Adrenal gland (tissue), 12 donors: ENCODE results near the gene BLMH. TPM values are rescaled to one million over a fixed set of nuclear protein-coding genes. Genes with fewer than 3 reads are reported as not detected.

Experiments
- DNase-seq, 7 donors: peaks; one replicate each; pipeline ENCODE4 v3.0.0-alpha.2; 2019 to 2020
- H3K27ac ChIP-seq, 5 donors: fragments of 200-600 bp; sonication (generic) in 4 of 5; 1 replicate in 3 of 5; 2 replicates in 2 of 5; pipeline versions ENCODE4 v1.5.1 to v1.8.0; 2016 to 2020; ENCODE audit warnings: mild to moderate bottlenecking in 1 of 5
- H3K27me3 ChIP-seq: fragments of 200-600 bp; 2 replicates; pipeline ENCODE4 v1.8.0; 2021
- H3K36me3 ChIP-seq, 2 donors: fragments of 200-600 bp; replicated peaks in 1 of 2; 1 replicate in 1 of 2; 2 replicates in 1 of 2; pipeline versions ENCODE4 v1.5.1 to v1.8.0; 2018 to 2022
- H3K4me1 ChIP-seq, 2 donors: fragments of 200-600 bp; replicated peaks in 1 of 2; 1 replicate in 1 of 2; 2 replicates in 1 of 2; pipeline versions ENCODE4 v1.5.1 to v1.8.0; 2018 to 2021
- H3K4me3 ChIP-seq, 4 donors: fragments of 200-600 bp; sonication (generic) in 3 of 4; one replicate each; pipeline ENCODE4 v1.5.1; 2016 to 2018
- H3K9me3 ChIP-seq, 3 donors: fragments of 200-600 bp; sonication (generic) in 1 of 3; replicated peaks in 1 of 3; 1 replicate in 2 of 3; 2 replicates in 1 of 3; pipeline versions ENCODE4 v1.5.1 to v1.8.0; 2016 to 2021
- POLR2A ChIP-seq, 2 donors: fragments of 450-650 bp; IDR thresholded peaks; one replicate each; pipeline ENCODE4 v1.6.1; 2017; ENCODE audit warnings: antibody characterized with exemption in 2 of 2, mild to moderate bottlenecking in 2 of 2, moderate library complexity in 1 of 2
- WGBS, 4 donors: extraction: QIAGEN DNeasy Blood & Tissue Kit in 2 of 4; methylation state at CpG; one replicate each; pipeline versions ENCODE4 v1.1.5 to v1.1.7; 2013 to 2017; 5-methylcytosine and 5-hydroxymethylcytosine counted together
- intact Hi-C, 2 donors: fragments of 100-400 bp; cut with DNase I; formaldehyde crosslinking; loops; one replicate each; pipeline versions ENCODE4 v1.14.1 to v1.15.0; 2022 to 2023
- polyA plus RNA-seq, 3 donors: library from polyadenylated mRNA; stranded (reverse); fragments of 200-250 nt in 2 of 3; fragments of 350-450 nt in 1 of 3; fragmentation: Illumina TruSeq in 1 of 3; extraction: RNeasy Lipid Tissue Mini Kit (QIAGEN cat#74804) in 1 of 3; gene quantifications; one replicate each; pipeline ENCODE4 v1.2.3, GENCODE V29; 2013 to 2014
- total RNA-seq, 9 donors: library from RNA; depleted of rRNA in 4 of 9; stranded (reverse); fragments of >200 nt in 4 of 9; fragments of 120-200 nt in 1 of 9; fragmentation: NEBNext Ultra II Directional in 1 of 9; extraction: Animal tissue kit (Norgen Biotek cat#: 25700) in 1 of 9; gene quantifications; one replicate each; pipeline versions ENCODE4 v1.1.0 to v1.2.4, GENCODE V29; 2013 to 2023
- TF ChIP-seq, protein P1 (sequence below), 6 experiments: fragments of 450-650 bp in 4 of 6; fragments of 200-600 bp in 2 of 6; sonication (generic) in 1 of 6; IDR thresholded peaks; 1 replicate in 5 of 6; 2 replicates in 1 of 6; pipeline versions ENCODE4 v1.5.1 to v1.8.0; 2016 to 2021; ENCODE audit warnings: antibody characterized with exemption in 6 of 6, mild to moderate bottlenecking in 2 of 6, moderate library complexity in 1 of 6
- donor health status: healthy with polysubstance abuse.
- donor health status: Bipolar disorder and iron deficiency.
- donor health status: DM: yes; HTN: yes; CAD: no.
- donor health status: DM: no; HTN: no; CAD: no.
- donor health status: DM: no; HTN: no; CAD: no.
- donor health status: DM: yes; HTN: yes; CAD: no.

Gene BLMH
- total and polyA plus RNA-seq, 12 donors: 12.1 to 41.7 (median 18.9) TPM

DNA sequence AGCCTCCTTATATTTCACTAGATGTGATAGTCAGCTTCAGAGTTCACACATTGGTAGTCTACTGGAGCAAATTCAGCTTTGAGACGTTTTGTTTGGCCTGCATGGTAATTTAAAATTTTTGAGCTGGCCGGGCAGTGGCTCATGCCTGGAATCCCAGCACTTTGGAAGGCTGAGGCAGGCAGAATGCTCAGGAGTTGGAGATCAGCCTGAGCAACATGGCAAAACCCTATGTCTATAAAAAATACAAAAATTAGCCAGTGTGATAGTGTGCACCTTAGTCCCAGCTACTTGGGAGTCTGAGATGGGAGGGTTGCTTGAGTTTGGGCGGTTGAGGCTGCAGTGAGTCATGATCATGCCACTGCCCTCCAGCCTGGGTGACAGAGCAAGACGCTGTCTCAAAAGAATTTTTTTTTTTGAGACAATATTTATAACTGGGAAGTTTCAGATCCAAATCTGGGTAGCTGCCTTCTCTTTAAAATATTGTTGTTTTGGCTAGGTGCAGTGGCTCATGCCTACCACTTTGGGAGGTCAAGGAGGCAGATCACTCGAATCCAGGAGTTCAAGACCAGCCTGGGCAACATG is 4.8 kb upstream of the BLMH start:
- Histone ChIP-seq H3K27me3 (no peaks in the 10 kb centered on the region), H3K27ac (no peak overlapping the region), H3K36me3 (no peaks in the 10 kb centered on the region), H3K4me3 (no peak overlapping the region), H3K4me1 (no peaks in the 10 kb centered on the region), H3K9me3 (no peaks in the 10 kb centered on the region)
- 57 to 64% (median 60%) methylated on average over 5 of the region's 5 CpGs for WGBS, 4 donors
- DNase-seq: no peak
- no peak for TF ChIP-seq POLR2A (IDR thresholded peaks at IDR 0.05)
- TF ChIP-seq, protein P1, sequence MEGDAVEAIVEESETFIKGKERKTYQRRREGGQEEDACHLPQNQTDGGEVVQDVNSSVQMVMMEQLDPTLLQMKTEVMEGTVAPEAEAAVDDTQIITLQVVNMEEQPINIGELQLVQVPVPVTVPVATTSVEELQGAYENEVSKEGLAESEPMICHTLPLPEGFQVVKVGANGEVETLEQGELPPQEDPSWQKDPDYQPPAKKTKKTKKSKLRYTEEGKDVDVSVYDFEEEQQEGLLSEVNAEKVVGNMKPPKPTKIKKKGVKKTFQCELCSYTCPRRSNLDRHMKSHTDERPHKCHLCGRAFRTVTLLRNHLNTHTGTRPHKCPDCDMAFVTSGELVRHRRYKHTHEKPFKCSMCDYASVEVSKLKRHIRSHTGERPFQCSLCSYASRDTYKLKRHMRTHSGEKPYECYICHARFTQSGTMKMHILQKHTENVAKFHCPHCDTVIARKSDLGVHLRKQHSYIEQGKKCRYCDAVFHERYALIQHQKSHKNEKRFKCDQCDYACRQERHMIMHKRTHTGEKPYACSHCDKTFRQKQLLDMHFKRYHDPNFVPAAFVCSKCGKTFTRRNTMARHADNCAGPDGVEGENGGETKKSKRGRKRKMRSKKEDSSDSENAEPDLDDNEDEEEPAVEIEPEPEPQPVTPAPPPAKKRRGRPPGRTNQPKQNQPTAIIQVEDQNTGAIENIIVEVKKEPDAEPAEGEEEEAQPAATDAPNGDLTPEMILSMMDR (IDR thresholded peaks at IDR 0.05): no peak
- intact Hi-C loops: no loop called here

DNA sequence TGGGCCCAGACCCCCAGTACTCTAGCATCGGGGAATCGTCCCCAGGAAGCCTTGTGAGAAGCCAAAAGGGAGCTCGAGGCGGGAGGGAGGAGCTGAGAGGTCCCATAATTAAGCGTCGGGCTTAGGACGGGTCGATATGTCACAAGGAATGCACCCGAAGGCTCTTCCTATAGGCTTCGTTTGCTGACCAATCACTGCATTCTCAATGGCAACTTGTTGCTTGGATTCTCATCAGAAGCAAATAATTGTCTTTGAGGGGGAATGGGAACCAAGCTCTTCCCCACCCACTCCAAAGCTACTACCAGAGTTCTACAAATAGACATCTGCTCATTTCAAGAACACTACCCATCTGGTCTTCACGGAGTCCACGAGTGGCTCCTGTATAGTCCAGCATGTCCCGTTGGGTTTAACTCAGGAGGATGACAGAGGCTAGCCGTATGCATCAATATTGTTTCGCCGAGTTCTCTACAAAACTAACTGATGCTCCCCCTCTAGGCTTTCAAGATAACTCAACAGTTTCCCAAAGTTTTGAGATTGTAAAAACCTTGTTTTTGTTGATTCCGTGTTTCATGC is 628 bp upstream of the BLMH start:
- intact Hi-C loops: no loop called here
- TF ChIP-seq, protein P1 (IDR thresholded peaks at IDR 0.05): no peak
- no peak for TF ChIP-seq POLR2A (IDR thresholded peaks at IDR 0.05)
- no peaks in the 10 kb centered on the region for H3K9me3 ChIP-seq
- no peak for DNase-seq
- peak overlapping the region in 4 of 5 donors; percentile 14 to 71 (median 59) for H3K27ac ChIP-seq
- peaks cover 0 to 15% of the 10 kb centered on the region in 2 donors for H3K36me3 ChIP-seq
- H3K4me1 ChIP-seq: peaks cover 0 to 20% of the 10 kb centered on the region in 2 donors
- H3K27me3 ChIP-seq: no peaks in the 10 kb centered on the region
- H3K4me3 ChIP-seq: peak overlapping the region; percentile 62 to 93 (median 76)
- WGBS, 4 donors: 31 to 47% (median 33%) methylated on average over 11 to 17 of the region's 17 CpGs

DNA sequence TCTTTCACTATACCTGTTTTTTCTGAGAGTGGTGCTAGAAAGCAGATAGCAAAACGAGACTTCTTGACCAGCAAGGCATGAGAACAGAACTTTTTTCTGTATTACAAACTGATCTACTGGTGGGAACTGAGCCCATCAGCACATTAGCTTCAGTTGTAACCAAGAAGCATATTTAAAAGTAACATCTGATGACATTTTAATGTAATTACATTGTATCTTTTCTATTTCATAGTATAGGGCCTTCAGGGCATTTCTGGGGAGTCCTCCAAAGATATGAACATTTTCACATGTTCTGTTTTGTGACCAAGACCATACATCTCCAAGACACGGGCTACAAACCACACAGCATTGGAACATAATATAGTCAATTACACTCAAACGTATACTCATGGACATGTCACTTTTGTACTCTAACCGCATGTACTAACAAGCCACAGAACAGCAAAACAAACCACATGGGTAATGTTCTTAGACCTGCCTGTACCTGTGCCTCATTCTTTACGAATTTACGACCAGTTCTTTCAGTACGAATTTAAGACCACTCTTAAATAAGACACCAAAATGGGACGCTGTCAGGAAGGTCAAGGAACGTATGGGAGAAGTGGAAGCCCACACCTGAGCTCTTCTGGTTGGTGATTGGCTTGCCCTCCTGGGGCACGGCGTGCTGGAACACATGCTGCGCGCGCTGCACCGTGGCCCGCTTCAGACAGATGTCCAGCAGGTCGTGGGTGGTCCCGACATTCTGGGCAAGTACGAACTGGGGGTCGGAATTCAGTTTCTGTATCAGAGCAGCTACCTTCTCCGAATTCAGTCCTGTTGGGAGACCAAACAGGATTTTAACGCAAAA is 825 bp downstream of the BLMH start:
- H3K27ac ChIP-seq: peak overlapping the region in 3 of 5 donors; percentile 29 to 71 (median 64)
- DNase-seq: peak in 6 of 7 donors; percentile 25 to 62 (median 30)
- TF ChIP-seq, protein P1 (IDR thresholded peaks at IDR 0.05): no peak
- TF ChIP-seq POLR2A (IDR thresholded peaks at IDR 0.05): no peak

DNA sequence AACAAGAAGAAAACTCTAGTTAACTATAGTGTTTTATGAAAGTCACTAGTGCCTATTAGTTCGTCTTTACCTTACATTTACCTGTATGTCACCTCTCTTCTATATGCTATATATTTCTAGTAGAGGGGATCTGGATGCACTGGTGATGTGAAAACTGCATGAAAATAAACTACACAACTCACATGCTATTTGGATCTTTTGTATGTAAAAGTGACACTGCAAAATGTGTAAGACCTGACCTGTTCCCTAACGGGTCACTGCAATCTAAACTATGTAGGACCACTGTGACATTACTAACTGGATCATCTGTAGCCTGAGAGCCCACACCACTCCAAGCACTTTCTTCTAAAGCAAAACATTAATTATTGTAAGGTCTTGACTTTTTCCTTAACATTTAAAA is 1.7 kb downstream of the BLMH start:
- DNase-seq: no peak
- TF ChIP-seq, protein P1 (IDR thresholded peaks at IDR 0.05): no peak
- TF ChIP-seq POLR2A (IDR thresholded peaks at IDR 0.05): no peak
- Histone ChIP-seq H3K36me3 (peaks cover 0 to 37% of the 10 kb centered on the region in 2 donors), H3K27me3 (no peaks in the 10 kb centered on the region), H3K9me3 (no peaks in the 10 kb centered on the region), H3K4me1 (peaks cover 0 to 20% of the 10 kb centered on the region in 2 donors), H3K27ac (no peak overlapping the region), H3K4me3 (peak overlapping the region in 1 of 4 donors; percentile 88)
- WGBS, 4 donors: 85 to 91% (median 86%) methylated on average over 2 of the region's 2 CpGs
- intact Hi-C loops: no loop called here

More for the DNA sequence above, 825 bp downstream of the BLMH start:
- no peaks in the 10 kb centered on the region for H3K27me3 ChIP-seq
- H3K9me3 ChIP-seq: no peaks in the 10 kb centered on the region
- H3K4me3 ChIP-seq: peak overlapping the region; percentile 62 to 93 (median 76)
- WGBS, 4 donors: 6 to 7% (median 7%) methylated on average over 17 to 22 of the region's 22 CpGs
- H3K4me1 ChIP-seq: peaks cover 0 to 20% of the 10 kb centered on the region in 2 donors
- intact Hi-C loops: no loop called here
- peaks cover 0 to 30% of the 10 kb centered on the region in 2 donors for H3K36me3 ChIP-seq
